SKM-1 (cell line): Measurements from ENCODE around the gene SPEF2.
"Not testable (repeated sequence)": the region's sequence is repeated elsewhere in the genome, so short reads cannot be mapped to it uniquely, and the experiment has no call there.

Experiments used
- DNase-seq: peaks from one replicate; lab custom pipeline; 2025; ENCODE audit not compliant: unreplicated experiment; lab: John Stamatoyannopoulos, UW

SPEF2 gene

DNA sequence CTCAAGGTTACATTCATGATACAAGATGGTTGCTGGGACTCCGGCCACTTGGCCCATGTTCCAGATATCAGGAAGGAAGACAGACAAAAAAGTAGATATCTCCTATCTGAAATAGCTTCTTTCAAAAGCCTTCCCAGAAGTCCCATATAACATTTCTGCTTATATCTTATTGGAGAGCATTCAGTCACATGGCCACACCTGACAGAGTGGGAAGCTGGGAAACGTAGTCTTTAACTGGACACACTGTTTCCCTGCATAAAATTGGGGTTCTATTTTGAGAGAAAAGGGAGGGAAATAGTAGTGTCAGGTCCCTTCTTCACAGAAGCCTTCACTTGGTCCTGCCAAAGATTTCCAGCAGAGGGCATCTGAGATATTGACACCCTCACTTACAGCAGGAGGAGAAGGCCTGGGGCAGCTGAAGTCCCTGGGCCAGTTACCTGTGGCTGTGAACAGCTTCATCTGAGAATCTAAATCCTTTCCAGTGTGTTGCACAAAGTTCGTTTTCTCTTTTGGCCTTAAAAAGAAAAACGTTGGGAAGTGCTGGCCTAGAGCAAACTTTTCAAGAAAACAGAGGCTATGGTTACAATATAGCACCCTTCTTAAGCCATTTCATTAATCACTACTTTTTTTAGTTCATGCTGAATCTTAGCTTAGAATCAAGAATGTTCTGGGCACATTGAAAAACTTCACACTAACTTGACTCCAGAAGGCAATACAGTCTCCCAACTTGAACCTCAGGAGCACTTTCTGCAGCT lies 33.5 kb downstream of the SPEF2 start:
- DNase-seq: peak; percentile 40

DNA sequence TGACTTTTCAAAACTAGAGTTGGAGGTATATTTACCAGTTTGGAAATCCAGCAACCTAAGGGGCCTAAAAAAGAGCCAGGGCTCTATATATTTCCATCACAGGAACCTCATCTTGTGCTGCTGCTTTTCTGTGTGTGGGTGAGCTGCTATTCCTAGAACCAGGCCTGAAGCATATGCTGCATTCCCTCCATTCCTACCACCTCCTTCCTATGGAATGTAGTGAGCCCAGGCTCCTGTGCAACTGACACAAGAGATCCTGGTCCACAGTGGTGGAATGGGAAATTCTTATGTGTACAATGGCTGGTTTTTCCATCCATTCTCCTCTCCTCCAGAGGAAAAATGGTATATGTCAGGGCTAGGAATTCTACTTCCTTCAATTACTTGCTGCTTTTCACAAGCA lies 39.1 kb downstream of the SPEF2 start:
- no peak for DNase-seq

DNA sequence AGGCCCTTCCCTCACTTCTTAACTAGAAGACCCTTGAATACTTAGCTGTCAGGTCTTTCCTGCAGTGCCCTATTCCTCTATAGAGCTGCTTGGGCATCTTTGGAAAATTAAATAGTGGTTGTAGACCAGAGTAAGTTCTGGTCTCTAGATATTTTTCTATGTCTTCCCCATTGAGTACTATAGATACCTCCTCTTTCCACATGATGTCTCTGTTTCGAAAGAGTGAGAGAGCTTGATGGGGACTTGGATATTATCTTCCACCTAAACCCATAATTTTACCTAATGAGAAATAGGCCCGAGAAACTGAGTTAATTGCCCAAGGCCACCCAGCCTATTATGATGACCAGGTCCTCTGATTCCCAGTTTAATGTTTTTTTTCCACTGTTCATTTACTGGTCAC lies 40.2 kb downstream of the SPEF2 start:
- no peak for DNase-seq

DNA sequence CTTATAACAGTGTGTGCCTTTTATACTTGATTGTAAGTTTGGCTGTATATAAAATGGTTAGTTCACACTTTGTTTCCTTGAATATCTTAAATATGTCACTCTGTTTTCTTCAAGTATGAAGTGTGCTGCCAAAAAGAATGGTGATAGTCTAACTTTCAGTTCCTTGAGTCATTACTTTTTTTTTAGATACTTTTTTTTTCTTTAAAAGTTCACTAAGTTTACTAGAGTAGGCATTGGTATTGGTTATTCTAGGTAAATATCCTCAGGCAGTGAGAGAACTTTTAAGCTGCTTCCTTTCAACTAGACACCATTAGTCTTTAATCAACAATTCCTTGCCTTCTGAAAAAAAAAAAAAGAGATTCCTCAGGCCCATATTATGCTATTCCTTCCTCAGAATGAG lies 41.9 kb downstream of the SPEF2 start:
- no peak for DNase-seq

DNA sequence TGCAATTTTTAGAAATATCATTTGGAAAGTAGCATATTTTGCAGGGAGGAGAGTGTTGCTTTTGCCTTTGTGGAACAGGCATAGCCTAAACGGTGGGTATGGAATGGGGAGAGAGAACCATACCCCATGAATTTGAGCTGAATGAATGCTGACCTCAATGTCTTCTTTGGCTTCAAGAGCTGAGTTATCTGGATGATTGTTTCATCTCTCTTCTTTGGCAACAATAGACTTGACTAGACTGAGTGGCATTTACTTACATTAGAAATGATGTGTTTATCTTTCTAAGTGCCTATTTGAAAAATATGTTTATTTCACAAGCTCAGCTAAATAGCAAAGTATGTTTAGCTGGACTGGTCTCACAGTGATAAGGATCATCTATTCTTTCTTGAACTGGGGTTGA lies 42.8 kb downstream of the SPEF2 start:
- DNase-seq: no peak

DNA sequence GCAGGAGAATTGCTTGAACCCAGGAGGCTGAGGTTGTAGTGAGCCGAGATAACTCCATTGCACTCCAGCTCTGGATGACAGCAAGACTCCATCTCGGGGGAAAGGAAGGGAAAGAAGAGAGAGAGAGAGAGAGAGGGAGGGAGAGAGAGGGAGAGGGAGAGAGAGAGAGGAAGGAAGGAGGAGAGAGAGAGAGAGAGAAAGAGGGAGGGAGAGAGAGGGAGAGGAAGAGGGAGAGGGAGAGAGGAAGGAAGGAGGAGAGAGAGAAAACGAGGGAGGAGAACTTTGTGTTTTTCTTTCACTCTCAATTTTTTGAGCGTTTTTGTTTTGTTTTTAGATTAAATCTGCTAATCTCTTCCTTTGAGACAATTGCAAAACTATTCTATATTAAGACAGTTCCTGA lies 46.9 kb downstream of the SPEF2 start:
- DNase-seq: no peak

DNA sequence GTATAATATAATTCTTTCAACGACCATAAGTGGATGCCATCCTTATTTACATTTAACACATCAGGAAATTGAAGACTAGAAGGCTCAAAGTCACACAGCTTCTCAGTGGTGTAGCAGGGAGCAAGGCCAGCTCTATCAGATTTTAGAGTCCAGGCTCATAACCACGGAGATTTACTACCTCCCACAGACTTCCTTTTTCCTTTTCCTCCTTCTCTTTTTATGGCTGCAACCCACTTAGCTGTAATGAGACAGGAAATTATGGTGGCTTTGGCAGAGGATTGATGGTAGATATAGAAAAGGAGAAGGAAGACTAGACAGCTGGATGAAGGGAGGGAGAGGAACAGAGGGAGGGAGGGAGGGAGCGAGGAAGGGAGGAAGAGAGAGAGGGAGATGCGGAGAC lies 47.4 kb downstream of the SPEF2 start:
- peak; percentile 30 for DNase-seq

DNA sequence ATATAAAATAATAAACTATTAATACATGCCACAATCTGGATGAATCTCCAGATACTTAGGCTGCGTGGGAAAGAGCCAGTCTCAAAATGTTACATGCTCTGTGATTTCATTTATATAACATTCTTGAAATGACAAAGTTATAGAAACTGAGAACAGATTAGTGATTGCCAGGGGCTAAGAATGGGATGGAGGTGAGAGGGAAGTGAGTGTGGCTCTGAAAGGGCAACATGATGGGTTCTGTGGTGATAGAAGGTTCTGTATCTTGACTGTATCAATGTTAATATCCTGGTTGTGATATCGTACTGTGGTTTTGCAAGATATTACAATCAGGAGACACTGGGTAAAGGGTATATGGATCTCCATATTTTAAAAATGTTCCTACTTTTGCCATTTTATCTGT lies 50.7 kb downstream of the SPEF2 start:
- no peak for DNase-seq

- no peak for DNase-seq
These were observed 51.1 kb downstream of the SPEF2 start for GRCh38 chr5:35668794-35669193.

GRCh38 chr5:35671541-35672295 lies 54.1 kb downstream of the SPEF2 start:
- no peak for DNase-seq

DNA sequence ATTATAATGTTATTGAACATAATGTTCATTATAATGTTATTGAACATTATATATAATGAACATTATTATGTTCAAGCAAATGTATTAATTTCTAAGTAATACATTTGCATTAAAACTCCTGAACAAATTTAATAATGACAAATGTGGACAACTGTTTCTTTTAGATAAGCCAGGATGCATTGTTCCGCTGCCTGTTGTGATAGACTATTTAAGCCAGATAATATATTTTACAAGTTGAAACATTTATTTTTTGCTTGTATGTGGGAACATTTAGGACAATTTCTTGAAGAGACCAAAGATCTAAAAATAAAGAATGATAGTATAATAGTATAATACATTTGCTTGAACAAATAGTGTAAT lies 54.6 kb downstream of the SPEF2 start:
- not testable (repeated sequence) for DNase-seq

GRCh38 chr5:35672995-35673394 lies 55.3 kb downstream of the SPEF2 start:
- no peak for DNase-seq

DNA sequence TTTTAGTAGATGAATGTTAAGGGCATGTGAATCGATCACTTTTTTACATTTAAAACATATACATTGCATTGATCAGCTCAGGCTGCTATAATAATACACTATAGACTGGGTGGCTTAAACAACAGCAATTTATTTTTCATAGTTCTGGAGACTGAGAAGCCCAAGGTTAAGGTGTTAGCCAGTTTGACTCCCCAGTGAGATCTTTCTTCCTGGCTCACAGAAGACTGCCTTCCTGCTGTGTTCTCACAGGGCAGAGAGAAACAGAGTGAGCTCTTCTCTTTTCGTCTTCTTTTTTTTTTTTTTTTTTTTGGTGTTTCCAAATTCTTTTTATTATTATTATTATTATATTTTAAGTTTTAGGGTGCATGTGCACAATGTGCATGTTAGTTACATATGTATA lies 56.4 kb downstream of the SPEF2 start:
- no peak for DNase-seq

GRCh38 chr5:35675392-35675791 lies 57.7 kb downstream of the SPEF2 start:
- no peak for DNase-seq

DNA sequence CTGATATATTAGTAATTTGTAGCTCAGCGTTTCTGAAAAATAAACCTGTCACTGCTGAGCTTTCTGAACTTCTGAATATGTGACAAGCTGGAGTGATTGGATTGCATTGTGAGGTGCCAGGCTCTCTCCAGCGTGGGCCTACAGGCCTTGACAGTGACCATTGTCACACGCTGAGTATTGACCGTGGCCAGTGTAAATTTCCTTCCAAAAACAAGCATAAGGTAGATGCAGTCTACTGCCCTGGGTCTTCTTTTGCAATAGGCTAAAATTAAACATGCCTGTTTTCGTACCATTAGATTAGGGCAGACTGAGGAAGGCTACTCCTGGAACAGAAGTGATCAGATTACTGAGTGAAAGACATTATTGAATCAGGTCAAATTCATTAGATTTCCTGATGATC lies 60.2 kb downstream of the SPEF2 start:
- DNase-seq: no peak

GRCh38 chr5:35678661-35679060 lies 61.0 kb downstream of the SPEF2 start:
- DNase-seq: no peak

DNA sequence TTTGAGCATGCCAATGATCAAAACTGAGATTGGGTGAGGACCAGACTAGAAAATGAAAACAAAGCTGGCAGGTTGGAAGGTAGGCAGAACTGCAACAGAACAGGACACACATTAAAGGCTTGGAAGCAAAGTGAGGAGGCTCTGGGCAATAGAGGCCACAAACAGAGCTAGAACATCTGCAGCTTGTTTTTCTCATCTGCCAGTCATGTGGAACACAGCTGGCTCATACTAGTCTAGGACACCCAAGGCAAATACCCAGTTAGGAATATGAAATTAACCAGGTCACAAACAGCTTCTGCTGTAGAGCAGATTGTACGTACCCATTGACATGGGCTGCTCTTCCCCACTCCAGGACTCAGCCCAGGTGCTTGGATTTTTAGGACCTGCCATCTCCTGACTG lies 61.7 kb downstream of the SPEF2 start:
- no peak for DNase-seq

GRCh38 chr5:35681911-35682310 lies 64.2 kb downstream of the SPEF2 start:
- DNase-seq: no peak

GRCh38 chr5:35683466-35683865 lies 65.8 kb downstream of the SPEF2 start:
- no peak for DNase-seq

- no peak for DNase-seq
These were observed 67.5 kb downstream of the SPEF2 start for GRCh38 chr5:35685161-35685560.

DNA sequence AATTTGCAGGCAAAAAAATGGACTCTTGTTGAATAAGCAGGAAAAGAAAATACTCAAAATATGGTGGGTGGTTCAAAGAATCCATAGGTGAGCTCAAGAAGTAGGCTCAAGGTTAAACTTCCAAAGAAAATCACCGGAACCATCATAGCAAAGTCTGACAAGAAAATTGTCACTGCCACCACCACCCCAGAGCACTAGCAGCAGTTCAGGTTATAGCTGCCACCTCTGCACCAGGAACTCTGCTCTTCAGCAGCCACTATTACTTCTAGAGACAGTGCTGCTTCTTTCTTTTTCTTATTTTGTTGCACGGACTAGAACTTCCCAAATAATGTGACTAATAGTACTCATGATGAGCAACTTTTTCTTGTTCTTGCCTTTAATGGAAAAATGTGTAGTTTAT lies 70.3 kb downstream of the SPEF2 start:
- no peak for DNase-seq

GRCh38 chr5:35694481-35694880 lies 76.8 kb downstream of the SPEF2 start:
- DNase-seq: no peak
